ENCODE measurements around the gene NKX6-2. TPM values are rescaled to one million over a fixed set of nuclear protein-coding genes. Genes with fewer than 3 reads are reported as not detected.
"Not testable (repeated sequence)": the region's sequence is repeated elsewhere in the genome, so short reads cannot be mapped to it uniquely, and the experiment has no call there.

The NKX6-2 gene
- total and polyA plus RNA-seq, 2 of the 8 experiments (the other 6 are each of a cell fraction or from before 2014, with no cell fraction given) = 0.06 TPM; not detected in 1

GRCh38 chr10:132774181-132774901 is 11.6 kb downstream of the NKX6-2 start (continued):
- TF ChIP-seq HDAC2 (IDR thresholded peaks at IDR 0.05; ENCODE audit: borderline replicate concordance in 1 of 2, low read depth in 2 of 2, low read length in 2 of 2) = no peak
- TF ChIP-seq POLR2AphosphoS5 (IDR thresholded peaks at IDR 0.05; ENCODE audit: low read depth, low read length) = no peak

DNA sequence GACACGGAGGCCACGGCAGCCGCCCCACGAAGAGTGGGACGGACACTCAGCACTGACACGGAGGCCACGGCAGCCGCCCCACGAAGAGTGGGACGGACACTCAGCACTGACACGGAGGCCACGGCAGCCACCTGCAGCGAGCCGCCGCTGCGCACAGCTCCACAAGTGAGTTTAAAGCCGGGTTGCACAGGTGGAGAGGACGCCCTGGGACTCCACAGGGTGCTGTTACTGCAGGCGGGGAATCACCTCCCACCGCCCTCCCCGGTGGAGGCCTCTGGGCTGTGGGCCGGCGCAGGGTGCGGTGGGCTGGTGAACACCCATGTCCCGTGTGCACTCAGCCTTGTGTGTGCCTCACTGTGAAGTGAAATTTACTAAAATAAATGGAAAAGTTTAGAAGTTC is 13.1 kb downstream of the NKX6-2 start:
- H2AFZ ChIP-seq (ENCODE audit: low read length); H3K79me2 ChIP-seq (ENCODE audit: control insufficient read depth in 1 of 2, insufficient read depth in 2 of 2, low read length in 2 of 2); H3K36me3 ChIP-seq (ENCODE audit: control insufficient read depth in 2 of 4, insufficient read depth in 4 of 4, low read length in 3 of 4); POLR2A ChIA-PET (ENCODE audit: partially characterized antibody); H3K4ac ChIP-seq (replicated peaks; ENCODE audit: insufficient read length, low read depth, low read length); H2BK5ac ChIP-seq (ENCODE audit: low read depth, low read length); H3K14ac ChIP-seq (ENCODE audit: insufficient read length); FAIRE-seq; H3K4me2 ChIP-seq (ENCODE audit: insufficient read depth in 1 of 2, low read depth in 2 of 2, low read length in 2 of 2); H3K4me3 ChIP-seq (ENCODE audit: extremely low read depth in 1 of 4, insufficient read depth in 2 of 4, low read depth in 3 of 4, low read length in 4 of 4); H3K23ac ChIP-seq (ENCODE audit: insufficient read length); H4K5ac ChIP-seq (ENCODE audit: insufficient read length, low read depth, low read length); H2BK120ac ChIP-seq (replicated peaks; ENCODE audit: low read depth, low read length); H3K9ac ChIP-seq (replicated peaks in 1 of 4; ENCODE audit: extremely low read depth in 1 of 4, low read depth in 3 of 4, low read length in 3 of 4); H4K8ac ChIP-seq (ENCODE audit: extremely low read depth, insufficient read depth, low read length); H3K23me2 ChIP-seq (ENCODE audit: low read depth, low read length); H2AK5ac ChIP-seq (ENCODE audit: low read depth, low read length); H2BK12ac ChIP-seq (ENCODE audit: low read depth, low read length); DNase-seq (ENCODE audit: low read depth in 1 of 2, low spot score in 2 of 2); H2BK20ac ChIP-seq (ENCODE audit: low read length); H3K79me1 ChIP-seq (ENCODE audit: low read depth, low read length); H3K27me3 ChIP-seq (replicated peaks in 1 of 4; ENCODE audit: control insufficient read depth in 3 of 4, extremely low read depth in 1 of 4, insufficient read depth in 3 of 4, low read length in 3 of 4); H3K9me3 ChIP-seq (ENCODE audit: insufficient read depth in 2 of 2, low read depth in 1 of 2, low read length in 1 of 2); H3K18ac ChIP-seq (ENCODE audit: extremely low read depth, low read length); CTCF ChIA-PET (ENCODE audit: partially characterized antibody); H3K56ac ChIP-seq (replicated peaks; ENCODE audit: insufficient read length, low read depth, low read length); H2BK15ac ChIP-seq (ENCODE audit: low read length); H3K27ac ChIP-seq (ENCODE audit: low read depth, low read length); H4K20me1 ChIP-seq (replicated peaks in 1 of 2; ENCODE audit: control insufficient read depth in 1 of 2, insufficient read depth in 2 of 2, low read length in 2 of 2); H4K91ac ChIP-seq (replicated peaks; ENCODE audit: insufficient read length, low read length): not testable (repeated sequence)
- peaks cover 0 to 11% (median 6%) of the 10 kb centered on the region in 4 experiments; a peak in 6 of 7 replicates for H3K4me1 ChIP-seq (replicated peaks in 1 of 4; ENCODE audit: control insufficient read depth in 3 of 4, insufficient read depth in 4 of 4, low read length in 3 of 4)
- WGBS, 2 experiments (ENCODE audit: extremely low coverage in 1 of 2, insufficient coverage in 1 of 2, insufficient read length in 1 of 2, insufficient replicate concordance in 2 of 2, low coverage in 1 of 2, low lambda C conversion rate in 2 of 2, missing lambda C conversion rate in 1 of 2) = 97% methylated on average over 12 of the region's 25 CpGs; no CpG with 5 or more reads in 1 of the 2 experiments

Data from H1 (cell line).